HG02852 (cell line): ENCODE measurements around the gene VMP1.
A peak's percentile ranks its signal among the peaks of the same experiment; 100 is the strongest.

ENCODE experiments used
- ATAC-seq: cut with Tn5 transposase; IDR thresholded peaks from one replicate; pipeline ENCODE4 v1.9.1; 2021; ENCODE audit warnings: mild to moderate bottlenecking, moderate library complexity; ENCODE audit not compliant: unreplicated experiment

The VMP1 gene

DNA sequence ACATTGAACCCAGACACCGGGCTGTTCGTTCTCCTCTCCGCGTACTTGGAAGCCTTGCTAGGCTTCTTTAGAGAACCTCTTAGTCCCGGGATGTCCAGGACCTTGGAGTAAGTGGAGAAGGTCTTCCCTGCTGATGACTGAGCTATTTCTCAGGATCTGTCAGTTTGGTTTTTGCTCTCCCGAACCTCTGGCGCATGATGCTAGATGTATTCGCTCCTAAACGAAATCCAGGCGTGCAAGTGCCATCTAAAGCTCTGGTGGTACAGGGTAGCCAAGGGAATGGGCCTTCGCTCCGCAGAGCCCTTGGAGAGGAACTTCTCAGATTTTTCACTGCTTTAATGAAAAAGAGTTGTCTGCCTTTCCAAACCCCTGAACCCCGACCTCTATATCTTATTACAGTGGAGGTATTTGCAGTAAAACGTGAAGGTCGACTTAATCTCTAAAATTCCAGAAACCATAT is 547 bp downstream of the VMP1 start:
- no peak for ATAC-seq

DNA sequence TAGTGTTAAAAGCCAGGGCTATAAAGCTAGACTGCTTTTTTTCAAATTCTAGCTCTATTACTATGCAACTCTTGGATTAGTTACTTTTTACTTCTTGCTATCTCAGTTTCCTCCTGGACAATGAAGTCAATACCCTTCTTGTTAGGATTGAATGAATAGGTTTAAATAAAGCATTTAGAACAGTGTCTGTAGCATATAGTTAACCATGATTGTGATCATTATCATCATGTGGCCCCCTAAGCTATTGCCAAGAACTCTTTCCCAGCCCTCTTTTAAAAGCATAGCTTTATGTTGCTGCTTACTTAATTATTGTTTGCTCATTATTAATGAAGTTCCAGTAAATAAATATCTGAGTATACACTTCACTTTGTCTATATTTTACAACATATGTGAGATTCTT is 4.5 kb downstream of the VMP1 start:
- no peak for ATAC-seq

DNA sequence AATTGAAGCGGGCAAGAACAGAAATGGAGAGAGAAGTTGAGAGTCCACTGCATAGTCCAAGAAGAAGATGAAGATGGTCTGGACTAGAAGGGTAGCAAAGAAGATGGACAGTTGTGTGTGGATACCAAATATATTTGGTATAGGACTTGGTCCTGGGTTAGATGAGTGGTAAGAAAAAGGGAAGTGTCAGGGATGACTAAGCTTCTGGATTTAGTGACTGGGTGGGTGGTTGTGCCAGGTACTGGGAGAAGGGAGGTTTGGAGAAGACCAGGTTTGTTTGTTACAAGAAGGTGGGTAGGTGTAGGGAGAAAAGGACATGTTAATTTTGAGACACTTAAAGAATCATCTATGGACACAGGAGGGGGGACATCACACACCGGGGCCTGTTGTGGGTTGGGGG is 5.4 kb downstream of the VMP1 start:
- no peak for ATAC-seq

DNA sequence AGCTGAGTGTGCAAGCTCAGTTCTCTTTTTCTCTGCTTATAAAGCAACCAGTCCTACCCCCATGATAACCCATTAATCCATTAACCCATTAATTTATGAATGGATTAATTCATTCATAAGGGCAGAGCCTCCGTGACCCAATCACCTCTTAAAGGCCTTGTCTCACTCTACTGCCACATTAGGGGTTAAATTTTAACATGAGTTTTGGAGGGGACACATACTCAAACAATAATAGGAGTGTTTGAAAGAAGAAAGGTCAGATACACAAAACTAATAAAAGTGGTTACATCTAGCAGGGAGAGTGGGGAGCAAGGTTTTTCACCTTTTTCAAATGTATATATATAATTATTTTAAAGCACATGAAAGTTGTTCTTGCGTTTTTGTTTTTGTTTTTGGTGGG is 6.8 kb downstream of the VMP1 start:
- no peak for ATAC-seq

DNA sequence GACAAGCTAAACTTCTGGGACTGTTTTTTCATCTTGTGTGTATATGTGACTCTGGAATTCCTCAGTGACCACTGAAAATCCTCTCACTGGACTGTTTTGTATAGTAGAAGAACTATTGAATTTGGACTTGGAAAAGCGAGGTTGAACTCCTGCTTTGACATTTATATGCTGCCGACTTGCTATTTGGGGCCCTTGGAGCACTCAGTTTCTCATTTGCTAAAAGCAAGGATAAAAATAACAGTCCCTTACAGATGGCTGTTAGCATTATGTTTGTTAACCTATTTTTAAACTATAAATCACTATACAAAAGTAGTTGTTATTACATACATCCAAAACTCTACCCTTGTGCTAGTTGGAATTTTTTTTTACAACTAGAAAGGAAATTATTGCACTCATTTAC is 9.0 kb downstream of the VMP1 start:
- ATAC-seq, result no peak

DNA sequence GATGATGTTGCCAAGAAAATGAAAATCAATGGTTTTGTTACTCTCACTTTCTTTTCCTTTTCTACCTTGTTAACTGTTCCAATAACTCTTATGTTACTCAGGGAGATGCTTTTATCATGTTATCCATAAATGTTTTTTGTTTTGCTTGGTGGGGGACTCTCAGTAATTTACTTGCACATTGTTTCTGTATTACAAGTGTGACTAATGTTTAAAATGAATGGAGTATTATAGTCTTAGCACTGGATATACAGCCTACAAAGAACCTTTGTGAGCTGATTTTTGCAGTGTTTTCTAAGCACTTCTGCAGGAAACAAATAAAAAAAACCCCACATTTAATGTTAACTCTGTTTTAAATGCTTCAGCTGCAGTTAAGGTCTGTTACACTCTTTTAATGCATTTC is 12.1 kb downstream of the VMP1 start:
- ATAC-seq, result no peak

DNA sequence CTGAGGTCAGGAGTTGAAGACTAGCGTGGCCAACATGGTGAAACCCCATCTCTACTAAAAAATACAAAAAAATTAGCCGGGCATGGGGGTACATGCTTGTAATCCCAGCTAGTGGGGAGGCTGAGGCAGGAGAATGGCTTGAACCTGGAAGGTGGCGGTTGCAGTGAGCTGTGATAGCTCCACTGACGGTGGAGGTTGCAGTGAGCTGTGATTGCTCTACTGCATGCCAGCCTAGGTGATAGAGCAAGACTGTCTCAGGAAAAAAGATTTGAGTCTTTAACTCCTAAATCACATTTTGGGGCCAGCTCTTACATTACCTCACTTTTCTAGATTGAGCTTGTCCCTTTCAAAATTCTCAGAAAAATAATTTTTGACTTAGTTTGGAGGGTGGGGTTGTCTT is 15.2 kb downstream of the VMP1 start:
- ATAC-seq, result no peak

DNA sequence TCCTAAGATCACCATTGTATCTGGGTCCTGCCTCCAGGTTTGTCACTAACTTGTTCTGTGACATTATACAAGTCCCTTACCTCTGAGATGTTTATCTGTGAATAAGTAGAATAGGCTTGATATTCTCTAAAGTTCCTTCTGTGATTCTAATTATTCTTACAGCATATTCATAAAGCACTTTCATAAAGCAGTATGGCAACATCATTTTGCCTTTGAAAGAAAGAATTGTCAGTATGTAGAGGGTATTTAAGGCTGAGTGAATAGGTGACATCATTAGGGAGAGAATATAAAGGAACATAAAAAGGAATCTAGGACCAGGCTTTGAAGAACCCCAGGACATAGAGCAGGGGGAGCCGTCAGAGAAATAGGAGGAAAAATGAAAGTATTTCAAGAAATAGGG is 15.6 kb downstream of the VMP1 start:
- no peak for ATAC-seq

DNA sequence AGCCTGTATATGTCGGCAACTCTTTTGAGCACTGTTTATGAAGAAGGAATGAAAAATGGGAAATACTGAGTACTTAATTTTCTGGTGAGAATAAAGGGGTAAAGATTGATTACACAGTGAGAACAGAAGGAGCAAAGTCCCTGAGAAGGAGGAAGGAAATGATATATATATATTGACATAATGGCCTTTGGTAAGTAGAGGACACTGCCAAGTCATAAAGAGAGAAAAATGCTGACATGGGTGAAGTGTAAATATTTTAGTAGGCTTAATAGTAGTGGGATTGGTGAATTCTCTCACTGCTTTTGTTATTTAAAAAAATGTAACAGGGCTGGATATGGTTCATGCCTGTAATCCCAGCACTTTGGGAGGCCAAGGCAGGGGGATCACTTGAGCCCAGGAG is 16.2 kb downstream of the VMP1 start:
- no peak for ATAC-seq

DNA sequence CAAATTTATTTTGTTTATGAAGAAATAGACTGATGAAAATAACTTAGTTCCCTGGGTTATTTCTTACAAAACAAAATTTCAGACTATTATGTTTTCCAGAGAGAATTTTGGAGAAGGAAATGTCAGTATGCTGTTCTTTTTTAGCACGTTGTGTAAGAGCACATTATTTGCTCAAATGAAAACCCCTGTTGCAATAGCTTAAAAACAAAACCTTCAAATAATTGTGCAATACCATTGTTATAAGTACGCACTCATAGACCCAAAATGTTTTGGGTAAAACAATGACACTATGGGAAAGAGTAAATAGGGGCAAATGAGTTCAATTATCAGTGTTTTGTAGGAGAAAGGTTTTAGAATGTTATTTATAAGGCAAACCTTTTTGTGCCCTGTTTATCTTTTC is 18.2 kb downstream of the VMP1 start:
- ATAC-seq, result no peak

DNA sequence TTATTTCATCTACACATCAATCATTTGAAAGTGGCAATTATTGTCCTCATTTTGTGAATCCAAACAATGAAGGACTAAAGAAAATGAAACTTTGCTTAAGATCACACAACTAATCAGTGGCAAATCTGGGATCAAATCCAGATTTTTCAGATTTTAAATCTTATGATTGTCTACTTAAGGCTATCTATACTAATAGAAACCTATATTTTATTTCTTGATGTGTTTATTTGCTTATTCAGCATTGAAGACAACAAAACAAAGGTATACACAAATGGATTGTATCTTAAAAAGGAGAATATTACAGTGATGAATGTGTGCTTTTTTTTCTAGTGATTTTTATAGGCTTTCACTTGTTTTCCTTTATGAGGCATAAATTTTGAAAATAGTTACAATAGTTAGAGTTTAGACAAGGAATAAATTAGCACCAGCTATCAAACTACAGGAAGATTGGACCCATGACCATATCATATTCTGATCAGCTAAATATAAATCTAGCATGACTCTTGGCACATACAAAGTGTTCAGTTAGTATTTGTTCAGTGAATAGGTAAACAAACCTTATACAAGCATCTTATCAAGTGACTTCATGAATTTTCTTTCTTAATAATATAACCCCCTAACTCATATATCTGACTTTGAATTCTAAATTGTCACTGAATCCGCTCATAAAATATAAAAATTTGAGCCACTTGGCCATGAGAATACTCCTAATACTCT is 20.5 kb downstream of the VMP1 start:
- no peak for ATAC-seq

DNA sequence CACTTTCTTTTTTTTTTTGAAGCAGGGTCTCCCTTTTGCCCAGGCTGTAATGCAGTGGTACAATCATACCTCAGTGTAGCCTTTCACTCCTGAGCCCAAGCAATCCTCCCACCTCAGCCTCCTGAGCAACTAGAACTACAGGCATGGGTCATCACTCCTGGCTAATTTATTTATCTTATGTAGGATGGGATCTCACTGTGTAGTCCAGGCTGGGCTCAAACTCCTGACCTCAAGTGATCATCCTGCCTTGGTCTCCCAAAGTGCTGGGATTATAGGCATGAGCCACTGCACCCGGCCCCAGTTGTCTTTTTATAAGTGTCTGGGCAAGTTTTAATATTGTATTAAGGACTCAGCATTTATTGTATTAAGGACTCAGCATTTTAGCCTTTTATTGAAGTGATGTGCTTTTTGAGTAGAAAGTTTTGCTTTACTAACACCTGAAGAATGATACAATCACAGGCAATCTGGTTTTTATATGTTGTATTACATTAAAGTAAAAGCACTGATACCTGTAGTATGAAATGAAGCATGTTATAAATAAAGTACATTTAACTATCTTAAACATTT is 22.9 kb downstream of the VMP1 start:
- ATAC-seq, result no peak

DNA sequence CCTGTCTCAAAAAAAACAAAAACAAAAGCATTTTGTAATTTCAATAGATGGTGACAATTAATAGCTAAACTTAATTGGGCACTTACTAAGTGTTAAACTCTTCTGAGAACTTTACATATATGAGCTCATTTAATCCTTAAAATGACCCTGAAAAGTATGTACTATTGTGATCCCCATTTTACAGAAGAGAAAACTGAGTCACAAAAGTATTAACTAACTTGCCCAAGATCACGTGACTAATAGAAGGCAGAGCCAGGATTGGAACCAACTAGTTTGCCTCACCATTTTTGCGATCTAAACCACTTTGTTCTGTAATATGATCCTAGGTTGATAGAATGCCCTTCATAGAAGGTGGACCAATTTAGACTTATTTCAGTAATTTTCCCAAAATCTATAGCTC is 26.2 kb downstream of the VMP1 start:
- ATAC-seq, result no peak

DNA sequence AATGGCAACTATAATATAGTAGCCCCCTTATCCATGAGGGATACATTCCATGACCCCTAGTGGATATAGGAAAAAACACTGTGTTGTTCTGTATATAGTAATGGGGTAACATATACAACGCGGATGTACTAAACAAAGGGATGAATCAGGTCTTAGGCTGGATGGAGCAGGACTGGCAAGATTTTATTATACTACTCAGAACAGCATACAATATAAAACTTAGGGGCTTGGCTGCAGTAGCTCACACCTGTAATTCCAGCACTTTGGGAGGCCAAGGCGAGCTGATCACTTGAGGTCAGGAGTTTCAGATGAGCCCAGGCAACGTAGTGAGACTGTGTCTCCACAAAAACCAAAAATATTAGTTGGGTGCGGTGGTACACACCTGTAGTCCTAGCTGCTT is 26.8 kb downstream of the VMP1 start:
- no peak for ATAC-seq

DNA sequence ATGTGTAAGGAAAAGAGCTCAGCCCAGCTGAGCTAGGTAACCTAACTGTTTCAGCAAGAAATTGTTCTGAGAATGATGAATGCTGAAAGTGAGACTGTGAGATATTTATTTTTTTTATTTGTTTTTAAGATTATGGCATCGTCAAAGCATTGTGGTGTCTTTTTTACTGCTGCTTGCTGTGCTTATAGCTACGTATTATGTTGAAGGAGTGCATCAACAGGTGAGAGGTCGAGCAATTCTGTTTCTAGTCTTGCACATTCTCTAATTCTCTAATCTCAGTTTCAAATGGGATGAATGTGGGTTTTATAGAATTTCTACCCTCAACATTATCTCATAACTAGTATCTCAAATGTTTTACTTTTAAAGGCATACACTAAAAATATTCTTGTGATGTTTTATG is 29.9 kb downstream of the VMP1 start:
- ATAC-seq, result no peak

DNA sequence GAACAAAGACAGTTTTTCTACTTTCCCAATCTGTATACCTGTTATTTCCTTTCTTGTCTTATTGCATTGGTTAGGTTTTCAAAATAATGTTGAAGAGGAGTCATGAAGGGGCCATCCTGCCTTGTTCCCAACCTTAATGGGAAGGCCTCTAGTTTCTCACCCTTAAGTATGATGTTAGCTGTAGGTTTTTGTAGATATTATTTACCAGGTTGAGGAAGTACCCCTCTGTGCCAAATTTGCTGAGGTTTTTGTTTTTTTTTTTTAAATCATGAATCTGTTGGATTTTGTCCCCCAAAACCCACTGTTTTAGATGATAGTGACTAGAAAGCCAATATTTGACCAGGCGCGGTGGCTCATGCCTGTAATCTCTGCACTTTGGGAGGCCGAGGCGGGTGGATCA is 36.4 kb downstream of the VMP1 start:
- ATAC-seq, result no peak

DNA sequence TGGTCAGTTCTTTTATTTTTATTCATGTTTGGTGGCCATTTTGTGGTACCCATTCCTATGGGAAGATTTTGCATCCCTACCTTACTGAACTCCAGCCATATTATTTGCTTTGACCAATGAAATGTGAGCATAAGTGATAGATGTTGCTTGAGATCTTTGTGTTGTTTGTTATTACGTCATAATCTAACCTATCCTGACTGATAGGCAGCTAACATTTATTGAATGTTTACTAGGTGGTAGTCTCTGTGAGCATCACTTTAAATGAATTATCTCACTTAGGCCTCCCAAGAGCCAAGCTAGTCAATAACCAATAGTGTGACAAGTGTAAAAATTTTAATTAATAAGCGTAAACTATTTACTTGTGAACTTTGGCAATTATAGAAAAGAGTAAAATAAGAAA is 37.6 kb downstream of the VMP1 start:
- ATAC-seq, result no peak

DNA sequence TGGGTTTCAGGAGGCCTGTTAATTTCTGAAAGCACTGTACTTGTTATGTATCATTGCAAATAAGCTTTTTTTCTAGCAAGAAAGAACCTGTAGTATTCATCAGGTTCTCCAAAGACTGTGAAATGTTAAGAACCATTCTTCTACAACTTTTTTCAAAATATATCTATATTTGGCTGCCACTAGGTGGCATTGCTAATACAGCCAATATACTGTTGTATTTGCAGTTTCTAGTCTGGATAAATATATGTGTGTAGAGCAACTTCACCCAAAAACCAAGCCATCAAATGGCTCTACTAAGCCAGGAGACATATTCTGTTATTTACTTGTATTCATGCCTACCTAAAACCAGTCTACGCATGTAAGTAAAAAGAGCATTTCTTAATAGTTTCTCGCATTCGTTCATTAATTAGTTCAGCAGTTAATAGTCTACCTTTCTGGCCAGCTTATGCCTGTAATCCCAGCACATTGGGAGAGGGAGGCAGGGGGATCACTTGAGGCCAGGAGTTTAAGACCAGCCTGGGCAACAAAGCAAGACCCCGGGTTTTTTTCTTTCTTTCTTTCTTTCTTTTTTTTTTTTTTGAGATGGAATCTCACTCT is 39.5 kb downstream of the VMP1 start:
- ATAC-seq, result no peak

DNA sequence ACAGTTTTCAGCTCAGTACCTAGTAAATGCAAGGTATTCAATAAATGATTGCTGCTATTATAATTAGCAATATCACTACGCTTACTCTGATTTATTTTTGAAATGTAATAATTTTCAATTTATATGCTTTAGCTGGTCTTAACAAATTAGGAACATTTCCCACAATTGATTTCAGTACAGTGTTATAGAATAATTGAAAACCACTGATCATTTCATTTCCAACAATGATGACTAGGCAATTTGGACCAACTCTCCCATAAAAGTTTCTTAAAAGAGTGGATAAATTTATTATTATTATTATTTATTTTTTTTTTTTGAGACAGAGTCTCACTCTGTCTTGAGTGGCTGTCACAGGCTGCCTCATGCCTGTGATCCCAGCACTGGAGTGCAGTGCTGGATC is 41.1 kb downstream of the VMP1 start:
- no peak for ATAC-seq

DNA sequence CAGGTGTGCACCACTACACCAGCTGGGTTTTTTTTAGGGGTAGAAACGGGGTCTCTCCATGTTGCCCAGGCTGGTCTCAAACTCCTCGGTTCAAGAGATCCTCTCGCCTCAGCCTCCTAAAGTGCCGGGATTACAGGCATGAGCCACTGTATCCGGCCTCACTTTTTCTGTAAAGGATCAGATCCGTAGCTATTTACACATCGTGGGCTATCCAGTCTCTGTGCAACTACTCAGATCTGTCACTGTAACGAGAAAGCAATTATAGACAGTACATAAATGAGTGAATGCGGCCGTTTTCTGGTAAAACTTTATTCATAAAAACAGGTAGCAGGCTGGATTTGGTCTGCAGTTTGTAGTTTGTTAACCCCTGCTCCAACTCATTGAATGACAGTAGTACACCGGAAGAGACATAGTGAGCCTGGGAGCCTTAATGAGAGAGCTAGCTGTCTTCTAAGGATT is 44.5 kb downstream of the VMP1 start:
- peak; percentile 51 for ATAC-seq

DNA sequence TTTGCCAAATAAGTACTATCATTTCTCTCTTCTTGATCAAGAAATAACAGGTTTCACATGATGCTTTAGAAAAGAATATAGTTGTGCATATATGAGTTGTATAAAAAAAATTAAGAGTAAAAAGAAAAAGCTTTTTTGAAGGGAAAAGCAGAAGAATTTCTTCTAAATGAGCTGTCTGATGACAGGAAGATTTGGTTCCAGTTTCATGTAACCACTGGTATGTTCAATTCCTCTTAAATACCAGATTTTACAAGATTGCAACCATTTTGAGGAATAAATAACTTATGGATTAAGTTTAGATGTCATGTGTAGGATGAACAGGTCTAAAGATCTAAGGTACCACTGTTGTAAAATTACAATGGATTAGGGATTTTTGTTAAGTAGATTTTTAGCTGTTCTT is 45.0 kb downstream of the VMP1 start:
- no peak for ATAC-seq

DNA sequence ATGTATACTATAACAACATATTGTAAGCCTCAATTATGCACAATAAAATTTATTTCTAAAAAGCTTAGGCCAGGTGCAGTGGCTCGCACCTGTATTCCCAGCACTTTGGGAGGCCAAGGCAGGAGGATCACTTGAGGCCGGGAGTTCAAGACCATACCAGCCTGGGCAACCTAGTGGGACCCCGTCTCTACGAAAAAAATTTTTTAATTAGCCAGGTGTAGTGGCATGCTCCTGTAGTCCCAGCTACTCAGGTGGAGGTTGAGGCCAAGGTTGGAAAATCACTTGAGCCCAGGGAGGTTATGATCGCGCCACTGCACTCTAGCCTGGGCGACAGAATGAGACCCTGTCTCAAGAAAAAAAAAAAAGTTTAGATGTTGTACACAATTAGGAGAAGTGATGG is 45.5 kb downstream of the VMP1 start:
- no peak for ATAC-seq
